OCI-LY1 (cell line): ENCODE measurements around the gene RAB6B.

Source experiments
- CTCF ChIP-seq: fragments of 200-600 bp; sonication (generic), shearing (Covaris generic); IDR thresholded peaks from 2 replicates; pipeline ENCODE4 v1.5.1; 2017; ENCODE audit warnings: mild to moderate bottlenecking, antibody characterized with exemption, low read length, moderate library complexity, mixed read lengths
- EZH2 ChIP-seq: fragments of 200-600 bp; sonication (generic), shearing (Covaris generic); IDR thresholded peaks from 2 replicates; pipeline ENCODE4 v1.8.0; 2017; ENCODE audit warnings: borderline replicate concordance, mixed run types, mild to moderate bottlenecking, antibody characterized with exemption, low read length, moderate library complexity, mixed read lengths

GRCh38 chr3:133886031-133886722 lies 9.5 kb downstream of the RAB6B start:
- TF ChIP-seq CTCF (no peak), EZH2 (no peak)
